CD4-positive, alpha-beta T cell treated with Interleukin-17A for 4 hours (primary cell): ENCODE results near the gene RNF144B.

ENCODE experiments used
- DNase-seq: peaks from one replicate; pipeline ENCODE4 v3.0.0-alpha.2; 2020; ENCODE audit warnings: mixed read lengths

Gene RNF144B

GRCh38 chr6:18412068-18412467, 24.9 kb downstream of the RNF144B start:
- DNase-seq = no peak

- no peak for DNase-seq
These were observed 25.5 kb downstream of the RNF144B start for GRCh38 chr6:18412644-18413043.

- DNase-seq = no peak
These were observed 26.2 kb downstream of the RNF144B start for GRCh38 chr6:18413381-18413780.

- no peak for DNase-seq
These were observed 27.0 kb downstream of the RNF144B start for GRCh38 chr6:18414116-18414515.

GRCh38 chr6:18415207-18415606, 28.1 kb downstream of the RNF144B start:
- no peak for DNase-seq

- DNase-seq = no peak
These were observed 28.7 kb downstream of the RNF144B start for GRCh38 chr6:18415671-18416340.

- no peak for DNase-seq
These were observed 29.2 kb downstream of the RNF144B start for GRCh38 chr6:18416341-18416679.

GRCh38 chr6:18420328-18420727, 33.2 kb downstream of the RNF144B start:
- DNase-seq = no peak

- no peak for DNase-seq
These were observed 35.0 kb downstream of the RNF144B start for GRCh38 chr6:18422136-18422535.

- no peak for DNase-seq
These were observed 36.3 kb downstream of the RNF144B start for GRCh38 chr6:18423426-18423825.

- no peak for DNase-seq
These were observed 37.1 kb downstream of the RNF144B start for GRCh38 chr6:18424201-18424600.

- no peak for DNase-seq
These were observed 38.1 kb downstream of the RNF144B start for GRCh38 chr6:18425218-18425617.

GRCh38 chr6:18427296-18427695, 40.1 kb downstream of the RNF144B start:
- DNase-seq = no peak

GRCh38 chr6:18429655-18430297, 42.6 kb downstream of the RNF144B start:
- no peak for DNase-seq

GRCh38 chr6:18431581-18431980, 44.4 kb downstream of the RNF144B start:
- no peak for DNase-seq

GRCh38 chr6:18432180-18432579, 45.0 kb downstream of the RNF144B start:
- no peak for DNase-seq

- DNase-seq = no peak
These were observed 45.5 kb downstream of the RNF144B start for GRCh38 chr6:18432619-18433018.

- no peak for DNase-seq
These were observed 45.9 kb downstream of the RNF144B start for GRCh38 chr6:18433059-18433458.

GRCh38 chr6:18436341-18436740, 49.2 kb downstream of the RNF144B start:
- DNase-seq = no peak

GRCh38 chr6:18439581-18439980, 52.4 kb downstream of the RNF144B start:
- DNase-seq = no peak

GRCh38 chr6:18441251-18441979, 54.3 kb downstream of the RNF144B start:
- no peak for DNase-seq

GRCh38 chr6:18444111-18444510, 57.0 kb downstream of the RNF144B start:
- DNase-seq = no peak

- no peak for DNase-seq
These were observed 58.1 kb downstream of the RNF144B start for GRCh38 chr6:18445228-18445627.

GRCh38 chr6:18446771-18447170, 59.6 kb downstream of the RNF144B start:
- no peak for DNase-seq
